NCI-H1694 treated with DMSO at 0.1 percent for 48 hours (cell line): ENCODE data around the gene PPP6R2.

Experiments used
- DNase-seq: peaks from one replicate; lab custom pipeline; 2025; lab: John Stamatoyannopoulos, UW

Gene PPP6R2

GRCh38 chr22:50342651-50343540 lies at the start of gene PPP6R2:
TSS of gene PPP6R2 (plus strand) at chr22:50343327. CDS start at chr22:50393909, 50,582 bp downstream.
- DNase-seq: peak; percentile 88

- no peak for DNase-seq
Measured at GRCh38 chr22:50293441-50294318, 49.4 kb upstream of the PPP6R2 start.

GRCh38 chr22:50294319-50294656 lies 48.8 kb upstream of the PPP6R2 start:
- DNase-seq: no peak

- DNase-seq: no peak
Measured at GRCh38 chr22:50296658-50297490, 46.3 kb upstream of the PPP6R2 start.

- DNase-seq: no peak
Measured at GRCh38 chr22:50297510-50298265, 45.4 kb upstream of the PPP6R2 start.

GRCh38 chr22:50298266-50298637 lies 44.9 kb upstream of the PPP6R2 start:
- no peak for DNase-seq

GRCh38 chr22:50298937-50299784 lies 44.0 kb upstream of the PPP6R2 start:
- no peak for DNase-seq

GRCh38 chr22:50299785-50300619 lies 43.1 kb upstream of the PPP6R2 start:
- DNase-seq: no peak

- no peak for DNase-seq
Measured at GRCh38 chr22:50300620-50301257, 42.4 kb upstream of the PPP6R2 start.

GRCh38 chr22:50301581-50301991 lies 41.5 kb upstream of the PPP6R2 start:
- no peak for DNase-seq

GRCh38 chr22:50302041-50302541 lies 41.0 kb upstream of the PPP6R2 start:
- DNase-seq: no peak

GRCh38 chr22:50302564-50302963 lies 40.6 kb upstream of the PPP6R2 start:
- DNase-seq: no peak

- no peak for DNase-seq
Measured at GRCh38 chr22:50303515-50303847, 39.6 kb upstream of the PPP6R2 start.

GRCh38 chr22:50303848-50304527 lies 39.1 kb upstream of the PPP6R2 start:
- DNase-seq: no peak

GRCh38 chr22:50304528-50305392 lies 38.4 kb upstream of the PPP6R2 start:
- DNase-seq: peak; percentile 86

- no peak for DNase-seq
Measured at GRCh38 chr22:50305393-50305922, 37.7 kb upstream of the PPP6R2 start.
